IMR-90 (cell line): Measurements from ENCODE around the gene GMPR. TPM values are rescaled to one million over a fixed set of nuclear protein-coding genes. Genes with fewer than 3 reads are reported as not detected.

ENCODE experiments used
- ATAC-seq: fragments of 200-7000 bp; cut with Tn5 transposase; 2 replicates; pipeline ENCODE4 v1.9.1; 2020; ENCODE audit warnings: low read depth, mild to moderate bottlenecking, moderate library complexity
- BruUV-seq: library from RNA; stranded (reverse); fragments of 400-500 nt; replicated peaks from 2 replicates; lab custom pipeline; 2021; lab: Mats Ljungman, UMichigan
- CTCF ChIA-PET: fragments of 300-600 bp; formaldehyde crosslinking; extraction: SDS; loops from one replicate; lab custom pipeline; 2021; ENCODE audit warnings: antibody characterized with exemption; lab: Yijun Ruan, JAX
- POLR2A ChIA-PET: fragments of 300-600 bp; sonication (Branson Sonifier 250); formaldehyde crosslinking; loops from one replicate; lab custom pipeline; 2022; ENCODE audit warnings: antibody characterized with exemption; ENCODE audit not compliant: unreplicated experiment; lab: Charles Lee
- DNase-seq: peaks from one replicate; pipeline ENCODE4 v3.0.0; 2013
- H2AFZ ChIP-seq: replicated peaks from 2 replicates; pipeline ENCODE3; 2013; ENCODE audit warnings: low read length, mild to moderate bottlenecking; ENCODE audit not compliant: poor library complexity
- H2AK5ac ChIP-seq: 2 replicates; pipeline ENCODE4 v1.6.1; 2013; ENCODE audit warnings: low read depth, low read length, inconsistent platforms
- H2AK9ac ChIP-seq: replicated peaks from 2 replicates; pipeline ENCODE3; 2013; ENCODE audit warnings: mild to moderate bottlenecking, low read depth, low read length, moderate library complexity; ENCODE audit not compliant: poor library complexity
- H2BK120ac ChIP-seq: 2 replicates; pipeline ENCODE4 v1.6.1; 2013; ENCODE audit warnings: low read depth, low read length, inconsistent platforms
- H2BK15ac ChIP-seq: 3 replicates; pipeline ENCODE4 v1.6.1; 2013; ENCODE audit warnings: low read depth, low read length, inconsistent platforms
- H2BK20ac ChIP-seq: 2 replicates; pipeline ENCODE4 v1.6.1; 2013; ENCODE audit warnings: low read depth, mild to moderate bottlenecking, inconsistent platforms, low read length, moderate library complexity
- H2BK5ac ChIP-seq: 2 replicates; pipeline ENCODE4 v1.6.1; 2013; ENCODE audit warnings: mild to moderate bottlenecking, low read depth, low read length, inconsistent platforms; ENCODE audit not compliant: poor library complexity, severe bottlenecking
- H3K14ac ChIP-seq: replicated peaks from 2 replicates; pipeline ENCODE4 v1.6.1; 2013; ENCODE audit warnings: low read depth, low read length, inconsistent platforms
- H3K18ac ChIP-seq: 2 replicates; pipeline ENCODE4 v1.6.1; 2013; ENCODE audit warnings: low read depth, low read length, control low read depth
- H3K23ac ChIP-seq: 2 replicates; pipeline ENCODE4 v1.6.1; 2013; ENCODE audit warnings: low read depth, low read length, inconsistent platforms
- H3K27ac ChIP-seq: 2 replicates; pipeline ENCODE4 v1.5.1; 2013; ENCODE audit warnings: mild to moderate bottlenecking, control low read depth, low read length; ENCODE audit not compliant: insufficient read depth
- H3K27me3 ChIP-seq: 2 replicates; pipeline ENCODE4 v1.6.1; 2013; ENCODE audit warnings: low read length; ENCODE audit not compliant: control insufficient read depth, insufficient read depth
- H3K36me3 ChIP-seq: 2 replicates; pipeline ENCODE4 v1.6.1; 2013; ENCODE audit warnings: low read length, mixed read lengths; ENCODE audit not compliant: control insufficient read depth, insufficient read depth
- H3K4ac ChIP-seq: 2 replicates; pipeline ENCODE4 v1.6.1; 2013; ENCODE audit warnings: low read depth, low read length, inconsistent platforms
- H3K4me1 ChIP-seq: 2 replicates; pipeline ENCODE4 v1.6.1; 2013; ENCODE audit warnings: low read length, mixed read lengths; ENCODE audit not compliant: control insufficient read depth, insufficient read depth
- H3K4me2 ChIP-seq: 2 replicates; pipeline ENCODE4 v1.6.1; 2013; ENCODE audit warnings: low read depth, mild to moderate bottlenecking, control low read depth, low read length, moderate library complexity
- H3K4me3 ChIP-seq: 2 replicates; pipeline ENCODE4 v1.5.1; 2013; ENCODE audit warnings: low read depth, mild to moderate bottlenecking, control low read depth, low read length, moderate library complexity; ENCODE audit not compliant: insufficient read depth
- H3K56ac ChIP-seq: 2 replicates; pipeline ENCODE4 v1.6.1; 2013; ENCODE audit warnings: low read length, inconsistent platforms; ENCODE audit not compliant: insufficient read depth; ENCODE audit errors: extremely low read depth
- H3K79me1 ChIP-seq, 2 experiments: 2 replicates each; pipeline ENCODE4 v1.6.1; 2013; ENCODE audit warnings: low read length in 2 of 2, inconsistent platforms in 1 of 2, low read depth in 1 of 2
- H3K9ac ChIP-seq: 2 replicates; pipeline ENCODE4 v1.6.1; 2013; ENCODE audit warnings: low read depth, low read length, control low read depth
- H3K9me1 ChIP-seq: 2 replicates; pipeline ENCODE4 v1.6.1; 2013; ENCODE audit warnings: low read length, inconsistent platforms; ENCODE audit not compliant: insufficient read depth
- H3K9me3 ChIP-seq: 2 replicates; pipeline ENCODE4 v1.6.1; 2013; ENCODE audit warnings: low read length; ENCODE audit not compliant: control insufficient read depth, insufficient read depth
- H4K20me1 ChIP-seq: 2 replicates; pipeline ENCODE4 v1.6.1; 2013; ENCODE audit warnings: low read length, inconsistent platforms; ENCODE audit not compliant: insufficient read depth
- H4K5ac ChIP-seq: 2 replicates; pipeline ENCODE4 v1.6.1; 2013; ENCODE audit warnings: mild to moderate bottlenecking, low read depth, low read length, control low read depth
- H4K8ac ChIP-seq, 2 experiments: 2 replicates each; pipeline ENCODE4 v1.6.1; 2013; ENCODE audit warnings: low read depth in 2 of 2, low read length in 2 of 2, control low read depth in 1 of 2, inconsistent platforms in 1 of 2
- H4K91ac ChIP-seq: 2 replicates; pipeline ENCODE4 v1.6.1; 2013; ENCODE audit warnings: low read depth, low read length, inconsistent platforms; ENCODE audit not compliant: insufficient read depth
- BHLHE40 ChIP-seq: fragments of 150-350 bp; IDR thresholded peaks from 2 replicates; pipeline ENCODE4 v1.6.1; 2016; ENCODE audit warnings: mild to moderate bottlenecking, low read depth, low read length
- CEBPB ChIP-seq: IDR thresholded peaks from 2 replicates; pipeline ENCODE4 v1.6.1; 2012; ENCODE audit warnings: low read depth, low read length, improper control_type of control experiment
- CHD1 ChIP-seq: IDR thresholded peaks from 2 replicates; pipeline ENCODE4 v1.6.1; 2012; ENCODE audit warnings: low read depth, low read length, improper control_type of control experiment
- ELK1 ChIP-seq: fragments of 150-350 bp; IDR thresholded peaks from 2 replicates; pipeline ENCODE4 v1.6.1; 2016; ENCODE audit warnings: low read depth, mild to moderate bottlenecking, low read length, moderate library complexity, borderline replicate concordance
- FOS ChIP-seq: fragments of 150-350 bp; IDR thresholded peaks from 2 replicates; pipeline ENCODE4 v1.6.1; 2016; ENCODE audit warnings: low read depth, low read length
- MAFK ChIP-seq: IDR thresholded peaks from 2 replicates; pipeline ENCODE4 v1.6.1; 2012; ENCODE audit warnings: low read depth, low read length, improper control_type of control experiment
- MAZ ChIP-seq: IDR thresholded peaks from 2 replicates; pipeline ENCODE4 v1.6.1; 2012; ENCODE audit warnings: low read depth, mild to moderate bottlenecking, low read length, improper control_type of control experiment, moderate library complexity, borderline replicate concordance
- MXI1 ChIP-seq: IDR thresholded peaks from 2 replicates; pipeline ENCODE4 v1.6.1; 2012; ENCODE audit warnings: low read depth, mild to moderate bottlenecking, low read length, moderate library complexity, borderline replicate concordance
- NFE2L2 ChIP-seq: fragments of 150-350 bp; IDR thresholded peaks from 2 replicates; pipeline ENCODE4 v1.6.1; 2016; ENCODE audit warnings: low read depth, mild to moderate bottlenecking, low read length
- POLR2A ChIP-seq: IDR thresholded peaks from 2 replicates; pipeline ENCODE4 v1.6.1; 2012; ENCODE audit warnings: mild to moderate bottlenecking, low read depth, low read length
- RAD21 ChIP-seq: IDR thresholded peaks from 2 replicates; pipeline ENCODE4 v1.6.1; 2012; ENCODE audit warnings: low read length, improper control_type of control experiment
- RCOR1 ChIP-seq: IDR thresholded peaks from 2 replicates; pipeline ENCODE4 v1.6.1; 2012; ENCODE audit warnings: mild to moderate bottlenecking, low read length, improper control_type of control experiment; ENCODE audit not compliant: insufficient replicate concordance
- RFX5 ChIP-seq: IDR thresholded peaks from 2 replicates; pipeline ENCODE4 v1.8.0; 2012; ENCODE audit warnings: low read depth, mild to moderate bottlenecking, low read length, moderate library complexity
- SMC3 ChIP-seq: fragments of 150-350 bp; IDR thresholded peaks from 2 replicates; pipeline ENCODE4 v1.6.1; 2016; ENCODE audit warnings: low read depth, mild to moderate bottlenecking, antibody characterized with exemption, low read length, moderate library complexity
- WGBS, 2 experiments: methylation state at CpG; one replicate each; pipeline versions ENCODE4 v1.1.5 to v1.1.7; 2013; ENCODE audit warnings: missing lambda C conversion rate in 2 of 2; ENCODE audit not compliant: insufficient read length in 1 of 2; ENCODE audit errors: extremely low coverage in 2 of 2; 5-methylcytosine and 5-hydroxymethylcytosine counted together
- dilution Hi-C: fragments of 300-500 bp; cut with HindIII; formaldehyde crosslinking; loops from one replicate; pipeline ENCODE4 v1.14.3; 2018; ENCODE audit warnings: low sequenced_read_pairs; ENCODE audit not compliant: unreplicated experiment
- in situ Hi-C: fragments of 300-500 bp; cut with MboI; formaldehyde crosslinking; loops from 3 replicates; pipeline ENCODE4 v1.14.3; 2019; ENCODE audit warnings: low sequenced_read_pairs, inconsistent platforms, mixed read lengths
- intact Hi-C: fragments of 100-400 bp; cut with micrococcal nuclease; formaldehyde crosslinking; loops from 2 replicates; pipeline ENCODE4 v1.10.0; 2022
- polyA plus RNA-seq, 3 experiments: library from polyadenylated mRNA; depleted of rRNA; stranded (reverse); fragments of >200 nt; gene quantifications; 2 replicates each; pipeline ENCODE4 v1.2.3, GENCODE V29; 2012; ENCODE audit warnings: low replicate concordance in 1 of 3
- total RNA-seq: library from RNA; depleted of rRNA; stranded (reverse); fragments of >200 nt; gene quantifications from 2 replicates; pipeline ENCODE4 v1.2.3, GENCODE V29; 2012
- TF ChIP-seq, protein P1 (sequence below): conservative IDR thresholded peaks from 2 replicates; pipeline ENCODE4 v1.5.1; 2012; ENCODE audit warnings: mild to moderate bottlenecking, low read depth, low read length, improper control_type of control experiment
- TF ChIP-seq, protein P2 (sequence below): fragments of 150-350 bp; IDR thresholded peaks from 2 replicates; pipeline ENCODE4 v1.6.1; 2017; ENCODE audit warnings: mild to moderate bottlenecking, antibody characterized with exemption, low read length, low read depth

The GMPR gene
- total and polyA plus RNA-seq, 2 of the 4 experiments (the other 2 are of a cell fraction), result 6.3 to 8.6 TPM

GRCh38 chr6:16190214-16190613 lies 48.2 kb upstream of the GMPR start:
- H3K4me2 ChIP-seq, result no peak overlapping the region
- H3K18ac ChIP-seq, result no peak overlapping the region
- in situ Hi-C loops (no loop called here), dilution Hi-C loops (loop anchor here (25.0 kb wide), 1 partner anchor 503 kb away; no protein-coding TSS in a partner anchor), intact Hi-C loops (no loop called here)
- H3K56ac ChIP-seq, result no peak overlapping the region
- no peak overlapping the region for H3K9ac ChIP-seq
- ChIA-PET CTCF (no interaction called here), POLR2A (no interaction called here)
- H3K27me3 ChIP-seq, result peaks cover 36% of the 10 kb centered on the region
- no peak for TF ChIP-seq CHD1
- TF ChIP-seq NFE2L2, result no peak
- no peak for TF ChIP-seq MXI1
- no peak for TF ChIP-seq BHLHE40
- TF ChIP-seq, protein P1, sequence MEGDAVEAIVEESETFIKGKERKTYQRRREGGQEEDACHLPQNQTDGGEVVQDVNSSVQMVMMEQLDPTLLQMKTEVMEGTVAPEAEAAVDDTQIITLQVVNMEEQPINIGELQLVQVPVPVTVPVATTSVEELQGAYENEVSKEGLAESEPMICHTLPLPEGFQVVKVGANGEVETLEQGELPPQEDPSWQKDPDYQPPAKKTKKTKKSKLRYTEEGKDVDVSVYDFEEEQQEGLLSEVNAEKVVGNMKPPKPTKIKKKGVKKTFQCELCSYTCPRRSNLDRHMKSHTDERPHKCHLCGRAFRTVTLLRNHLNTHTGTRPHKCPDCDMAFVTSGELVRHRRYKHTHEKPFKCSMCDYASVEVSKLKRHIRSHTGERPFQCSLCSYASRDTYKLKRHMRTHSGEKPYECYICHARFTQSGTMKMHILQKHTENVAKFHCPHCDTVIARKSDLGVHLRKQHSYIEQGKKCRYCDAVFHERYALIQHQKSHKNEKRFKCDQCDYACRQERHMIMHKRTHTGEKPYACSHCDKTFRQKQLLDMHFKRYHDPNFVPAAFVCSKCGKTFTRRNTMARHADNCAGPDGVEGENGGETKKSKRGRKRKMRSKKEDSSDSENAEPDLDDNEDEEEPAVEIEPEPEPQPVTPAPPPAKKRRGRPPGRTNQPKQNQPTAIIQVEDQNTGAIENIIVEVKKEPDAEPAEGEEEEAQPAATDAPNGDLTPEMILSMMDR, result no peak
- TF ChIP-seq, protein P2, sequence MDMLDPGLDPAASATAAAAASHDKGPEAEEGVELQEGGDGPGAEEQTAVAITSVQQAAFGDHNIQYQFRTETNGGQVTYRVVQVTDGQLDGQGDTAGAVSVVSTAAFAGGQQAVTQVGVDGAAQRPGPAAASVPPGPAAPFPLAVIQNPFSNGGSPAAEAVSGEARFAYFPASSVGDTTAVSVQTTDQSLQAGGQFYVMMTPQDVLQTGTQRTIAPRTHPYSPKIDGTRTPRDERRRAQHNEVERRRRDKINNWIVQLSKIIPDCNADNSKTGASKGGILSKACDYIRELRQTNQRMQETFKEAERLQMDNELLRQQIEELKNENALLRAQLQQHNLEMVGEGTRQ, result no peak
- no peak for TF ChIP-seq FOS
- TF ChIP-seq MAZ, result no peak
- TF ChIP-seq SMC3, result no peak
- no peak for TF ChIP-seq RFX5
- no peak for TF ChIP-seq RAD21
- no peak for TF ChIP-seq POLR2A
- TF ChIP-seq ELK1, result no peak
- no peak for TF ChIP-seq MAFK
- no peak for TF ChIP-seq CEBPB
- TF ChIP-seq RCOR1, result no peak
- H3K23ac ChIP-seq, result no peak overlapping the region
- H4K8ac ChIP-seq, result no peak overlapping the region
- no peak overlapping the region for H3K27ac ChIP-seq
- no peak overlapping the region for H4K5ac ChIP-seq
- H3K36me3 ChIP-seq, result no peaks in the 10 kb centered on the region
- no peak overlapping the region for H2AFZ ChIP-seq
- H2AK9ac ChIP-seq, result no peak overlapping the region
- no peaks in the 10 kb centered on the region for H3K9me1 ChIP-seq
- no peak overlapping the region for H2BK20ac ChIP-seq
- H3K14ac ChIP-seq, result no peak overlapping the region
- H3K4me1 ChIP-seq, result no peaks in the 10 kb centered on the region
- no peak overlapping the region for H2BK5ac ChIP-seq
- H3K4ac ChIP-seq, result no peak overlapping the region
- H3K4me3 ChIP-seq, result no peak overlapping the region
- no peaks in the 10 kb centered on the region for H4K20me1 ChIP-seq
- no CpG with 5 or more reads among the region's 1 CpG for WGBS, 2 experiments
- H3K9me3 ChIP-seq, result no peaks in the 10 kb centered on the region
- BruUV-seq, result no TSS peak
- ATAC-seq (no peak), DNase-seq (no peak)
- no peaks in the 10 kb centered on the region for H3K79me1 ChIP-seq
- no peak overlapping the region for H2AK5ac ChIP-seq
- H4K91ac ChIP-seq, result no peak overlapping the region
- H2BK120ac ChIP-seq, result no peak overlapping the region
- H2BK15ac ChIP-seq, result no peak overlapping the region
